Epithelial cell of proximal tubule (primary cell): ENCODE measurements around the gene SLC35G2. TPM values are rescaled to one million over a fixed set of nuclear protein-coding genes. Genes with fewer than 3 reads are reported as not detected.

Experiments used
- DNase-seq: peaks from one replicate; pipeline ENCODE4 v3.0.0-alpha.2; 2011; ENCODE audit warnings: low read depth
- H3K4me3 ChIP-seq: 2 replicates; pipeline ENCODE4 v1.5.1; 2011; ENCODE audit warnings: low read depth, mild to moderate bottlenecking, low read length
- CTCF ChIP-seq: conservative IDR thresholded peaks from 2 replicates; pipeline ENCODE4 v1.5.1; 2012; ENCODE audit warnings: low read depth, mild to moderate bottlenecking, low read length
- total RNA-seq: library from RNA; depleted of rRNA; stranded (reverse); fragments of >200 nt; gene quantifications from 2 replicates; pipeline ENCODE4 v1.2.3, GENCODE V29; 2015

Gene SLC35G2
- total RNA-seq, 1 donor from 2014 or later = 7.6 TPM

- no peak for TF ChIP-seq CTCF
- no peak for DNase-seq
- H3K4me3 ChIP-seq = no peak overlapping the region
Measured at GRCh38 chr3:136831461-136831860, 12.5 kb downstream of the SLC35G2 start.

- no peak overlapping the region for H3K4me3 ChIP-seq
- TF ChIP-seq CTCF = no peak
- DNase-seq = no peak
Measured at GRCh38 chr3:136835089-136835812, 16.3 kb downstream of the SLC35G2 start.

- no peak for TF ChIP-seq CTCF
- no peak for DNase-seq
- no peak overlapping the region for H3K4me3 ChIP-seq
Measured at GRCh38 chr3:136835813-136836510, 17.0 kb downstream of the SLC35G2 start.

GRCh38 chr3:136836511-136837156 lies 17.7 kb downstream of the SLC35G2 start:
- no peak for TF ChIP-seq CTCF
- no peak overlapping the region for H3K4me3 ChIP-seq
- DNase-seq = no peak

GRCh38 chr3:136838641-136839555 lies 20.0 kb downstream of the SLC35G2 start:
- DNase-seq = no peak
- no peak overlapping the region for H3K4me3 ChIP-seq

More at GRCh38 chr3:136838641-136839555, 20.0 kb downstream of the SLC35G2 start:
- TF ChIP-seq CTCF = no peak
